PC-9 (cell line): ENCODE measurements around the gene USP11. TPM values are rescaled to one million over a fixed set of nuclear protein-coding genes. Genes with fewer than 3 reads are reported as not detected.

Source experiments
- BruUV-seq: library from RNA; stranded (reverse); fragments of 400-500 nt; replicated peaks from 2 replicates; lab custom pipeline; 2021; lab: Mats Ljungman, UMichigan
- CTCF ChIA-PET: fragments of 300-600 bp; sonication (Branson Sonifier 250); formaldehyde crosslinking; loops from one replicate; lab custom pipeline; 2022; ENCODE audit warnings: antibody characterized with exemption; lab: Charles Lee
- POLR2A ChIA-PET: fragments of 300-600 bp; sonication (Branson Sonifier 250); formaldehyde crosslinking; loops from one replicate; lab custom pipeline; 2022; ENCODE audit warnings: antibody characterized with exemption; ENCODE audit not compliant: unreplicated experiment; lab: Charles Lee
- DNase-seq, 2 experiments: peaks; one replicate each; pipeline versions ENCODE4 v3.0.0 to v3.0.0-alpha.2; 2015 to 2022; ENCODE audit warnings: mixed read lengths in 1 of 2
- H2AFZ ChIP-seq: fragments of 200-600 bp; sonication (generic); 2 replicates; pipeline ENCODE4 v1.8.1; 2017; ENCODE audit warnings: antibody characterized with exemption
- H3F3A ChIP-seq: fragments of 200-600 bp; sonication (generic); 2 replicates; pipeline ENCODE4 v1.8.1; 2017; ENCODE audit warnings: antibody characterized with exemption, mild to moderate bottlenecking, low read depth; ENCODE audit not compliant: insufficient read depth
- H3K27ac ChIP-seq: fragments of 200-600 bp; sonication (generic); 2 replicates; pipeline ENCODE4 v1.6.1; 2016; ENCODE audit warnings: mixed run types
- H3K27me3 ChIP-seq: fragments of 200-600 bp; sonication (generic); 2 replicates; pipeline ENCODE4 v1.6.1; 2016; ENCODE audit warnings: low read depth, mixed run types; ENCODE audit not compliant: insufficient read depth
- H3K36me3 ChIP-seq: fragments of 200-600 bp; sonication (generic); 2 replicates; pipeline ENCODE4 v1.6.1; 2016; ENCODE audit warnings: low read depth, mixed run types
- H3K4me1 ChIP-seq: fragments of 200-600 bp; sonication (generic); replicated peaks from 2 replicates; pipeline ENCODE4 v1.6.1; 2016; ENCODE audit warnings: mixed run types; ENCODE audit not compliant: insufficient read depth
- H3K4me2 ChIP-seq: fragments of 200-600 bp; sonication (generic); 2 replicates; pipeline ENCODE4 v1.6.1; 2017; ENCODE audit warnings: mixed run types
- H3K4me3 ChIP-seq: fragments of 200-600 bp; sonication (generic); 2 replicates; pipeline ENCODE4 v1.6.1; 2016; ENCODE audit warnings: mixed run types
- H3K79me2 ChIP-seq: fragments of 200-600 bp; sonication (generic); 2 replicates; pipeline ENCODE4 v1.6.1; 2017; ENCODE audit warnings: low read depth, mixed run types
- H3K9me2 ChIP-seq: fragments of 200-600 bp; sonication (generic); 2 replicates; pipeline ENCODE4 v1.8.1; 2017; ENCODE audit warnings: mild to moderate bottlenecking; ENCODE audit not compliant: insufficient read depth
- H3K9me3 ChIP-seq: fragments of 200-600 bp; sonication (generic); 2 replicates; pipeline ENCODE4 v1.8.1; 2016; ENCODE audit warnings: low read depth; ENCODE audit not compliant: insufficient read depth
- H4K20me1 ChIP-seq: fragments of 200-600 bp; sonication (generic); 2 replicates; pipeline ENCODE4 v1.8.1; 2017; ENCODE audit not compliant: insufficient read depth
- EZH2 ChIP-seq: fragments of 200-600 bp; sonication (generic); IDR thresholded peaks from 2 replicates; pipeline ENCODE4 v1.8.0; 2017; ENCODE audit warnings: antibody characterized with exemption, low read depth
- intact Hi-C: fragments of 100-400 bp; cut with micrococcal nuclease; formaldehyde crosslinking; loops from one replicate; pipeline ENCODE4 v1.10.0; 2022; ENCODE audit not compliant: unreplicated experiment
- total RNA-seq: library from RNA; stranded (reverse); gene quantifications from 2 replicates; pipeline ENCODE4 v1.2.3, GENCODE V29; 2021
- TF ChIP-seq, protein P1 (sequence below): fragments of 200-600 bp; sonication (generic); conservative IDR thresholded peaks from 2 replicates; pipeline ENCODE4 v1.6.1; 2017; ENCODE audit warnings: mixed run types, antibody characterized with exemption, mild to moderate bottlenecking, moderate library complexity

The USP11 gene
- total RNA-seq, 1 experiment from 2014 or later: 25.3 TPM

DNA sequence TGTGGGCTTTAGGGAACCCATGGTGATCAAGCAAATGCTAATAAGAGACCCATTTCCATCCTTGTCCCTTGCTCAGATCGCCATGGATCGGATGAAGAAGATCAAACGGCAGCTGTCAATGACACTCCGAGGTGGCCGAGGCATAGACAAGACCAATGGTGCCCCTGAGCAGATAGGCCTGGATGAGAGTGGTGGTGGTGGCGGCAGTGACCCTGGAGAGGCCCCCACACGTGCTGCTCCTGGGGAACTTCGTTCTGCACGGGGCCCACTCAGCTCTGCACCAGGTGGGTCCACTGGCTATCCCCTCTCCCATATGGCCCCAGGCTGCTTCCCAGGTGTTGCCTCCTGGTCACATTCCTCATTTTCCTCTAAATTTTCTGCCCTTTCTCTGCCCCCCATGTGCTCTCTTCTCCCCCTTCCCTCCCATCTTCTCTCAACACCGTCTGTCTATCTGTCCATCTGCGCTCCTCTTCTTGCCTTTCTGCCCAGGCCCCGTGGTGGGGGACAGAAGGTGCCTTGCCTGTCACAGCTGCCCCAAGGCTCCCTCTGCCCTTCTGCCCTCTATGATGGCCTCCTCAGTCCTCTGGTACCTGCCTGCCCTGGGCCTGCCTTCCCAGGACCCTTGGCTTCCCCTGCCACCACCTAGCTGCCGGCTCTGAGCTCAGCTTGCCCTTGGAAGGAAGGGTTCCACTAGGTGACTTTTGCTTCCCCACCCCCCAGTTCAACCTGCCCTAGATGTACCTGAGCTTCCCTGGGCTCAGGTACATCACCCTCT is 9.1 kb upstream of the USP11 start:
- H3K4me2 ChIP-seq: no peak overlapping the region
- no peaks in the 10 kb centered on the region for H3F3A ChIP-seq
- no peaks in the 10 kb centered on the region for H3K4me1 ChIP-seq
- H3K4me3 ChIP-seq: no peak overlapping the region
- H2AFZ ChIP-seq: no peak overlapping the region
- ChIA-PET POLR2A (no interaction called here), CTCF (no interaction called here)
- no peak for DNase-seq
- H3K79me2 ChIP-seq: peaks cover 28% of the 10 kb centered on the region
- no peaks in the 10 kb centered on the region for H3K9me2 ChIP-seq
- peaks cover 4% of the 10 kb centered on the region for H4K20me1 ChIP-seq
- no peaks in the 10 kb centered on the region for H3K9me3 ChIP-seq
- H3K27ac ChIP-seq: no peak overlapping the region
- intact Hi-C loops: no loop called here
- TF ChIP-seq, protein P1, sequence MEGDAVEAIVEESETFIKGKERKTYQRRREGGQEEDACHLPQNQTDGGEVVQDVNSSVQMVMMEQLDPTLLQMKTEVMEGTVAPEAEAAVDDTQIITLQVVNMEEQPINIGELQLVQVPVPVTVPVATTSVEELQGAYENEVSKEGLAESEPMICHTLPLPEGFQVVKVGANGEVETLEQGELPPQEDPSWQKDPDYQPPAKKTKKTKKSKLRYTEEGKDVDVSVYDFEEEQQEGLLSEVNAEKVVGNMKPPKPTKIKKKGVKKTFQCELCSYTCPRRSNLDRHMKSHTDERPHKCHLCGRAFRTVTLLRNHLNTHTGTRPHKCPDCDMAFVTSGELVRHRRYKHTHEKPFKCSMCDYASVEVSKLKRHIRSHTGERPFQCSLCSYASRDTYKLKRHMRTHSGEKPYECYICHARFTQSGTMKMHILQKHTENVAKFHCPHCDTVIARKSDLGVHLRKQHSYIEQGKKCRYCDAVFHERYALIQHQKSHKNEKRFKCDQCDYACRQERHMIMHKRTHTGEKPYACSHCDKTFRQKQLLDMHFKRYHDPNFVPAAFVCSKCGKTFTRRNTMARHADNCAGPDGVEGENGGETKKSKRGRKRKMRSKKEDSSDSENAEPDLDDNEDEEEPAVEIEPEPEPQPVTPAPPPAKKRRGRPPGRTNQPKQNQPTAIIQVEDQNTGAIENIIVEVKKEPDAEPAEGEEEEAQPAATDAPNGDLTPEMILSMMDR: no peak
- no peak for TF ChIP-seq EZH2
- H3K36me3 ChIP-seq: no peaks in the 10 kb centered on the region
- H3K27me3 ChIP-seq: no peaks in the 10 kb centered on the region
- no TSS peak for BruUV-seq

DNA sequence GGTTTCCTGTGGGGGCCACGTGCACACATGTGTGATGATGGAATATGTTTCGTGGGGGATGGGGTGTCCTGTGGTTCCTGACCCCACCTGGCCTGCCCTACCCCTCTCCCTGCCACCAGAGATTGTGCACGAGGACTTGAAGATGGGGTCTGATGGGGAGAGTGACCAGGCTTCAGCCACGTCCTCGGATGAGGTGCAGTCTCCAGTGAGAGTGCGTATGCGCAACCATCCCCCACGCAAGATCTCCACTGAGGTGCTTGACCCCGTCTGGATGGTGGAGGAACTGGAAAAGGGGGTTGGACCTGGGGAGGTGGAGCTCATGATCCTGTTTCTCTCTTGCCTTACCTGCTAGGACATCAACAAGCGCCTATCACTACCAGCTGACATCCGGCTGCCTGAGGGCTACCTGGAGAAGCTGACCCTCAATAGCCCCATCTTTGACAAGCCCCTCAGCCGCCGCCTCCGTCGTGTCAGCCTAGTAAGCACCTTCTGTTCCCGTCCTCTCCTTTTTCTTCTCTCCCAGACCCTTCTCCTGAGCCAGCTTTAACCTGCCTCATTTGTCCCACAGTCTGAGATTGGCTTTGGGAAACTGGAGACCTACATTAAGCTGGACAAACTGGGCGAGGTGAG is 8.4 kb upstream of the USP11 start:
- no peak for DNase-seq
- peaks cover 4% of the 10 kb centered on the region for H4K20me1 ChIP-seq
- H3K4me3 ChIP-seq: no peak overlapping the region
- no peak for TF ChIP-seq EZH2
- TF ChIP-seq, protein P1: no peak
- H3K27ac ChIP-seq: no peak overlapping the region
- H3F3A ChIP-seq: no peaks in the 10 kb centered on the region
- peaks cover 23% of the 10 kb centered on the region for H3K79me2 ChIP-seq
- H3K9me2 ChIP-seq: no peaks in the 10 kb centered on the region
- H3K4me1 ChIP-seq: no peaks in the 10 kb centered on the region
- H2AFZ ChIP-seq: no peak overlapping the region
- no peak overlapping the region for H3K4me2 ChIP-seq
- H3K36me3 ChIP-seq: no peaks in the 10 kb centered on the region
- CTCF ChIA-PET: no interaction called here
- no peaks in the 10 kb centered on the region for H3K9me3 ChIP-seq
- POLR2A ChIA-PET: no interaction called here
- no peaks in the 10 kb centered on the region for H3K27me3 ChIP-seq
- BruUV-seq: no TSS peak
- intact Hi-C loops: no loop called here

DNA sequence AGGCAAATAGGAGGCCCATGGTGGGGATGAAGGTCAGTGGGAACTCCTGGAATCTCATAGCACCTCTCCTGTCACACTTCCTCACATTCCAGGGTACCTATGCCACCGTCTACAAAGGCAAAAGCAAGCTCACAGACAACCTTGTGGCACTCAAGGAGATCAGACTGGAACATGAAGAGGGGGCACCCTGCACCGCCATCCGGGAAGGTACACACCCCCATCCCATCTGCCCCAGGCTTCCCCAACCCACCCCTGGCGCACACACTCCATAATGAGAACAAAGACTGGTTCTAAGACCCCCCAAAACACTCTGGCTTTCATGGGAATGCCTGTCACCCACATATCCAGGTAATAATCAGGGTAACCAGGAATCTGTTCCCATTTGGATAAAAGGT is 7.9 kb upstream of the USP11 start:
- H2AFZ ChIP-seq: no peak overlapping the region
- H3K27me3 ChIP-seq: no peaks in the 10 kb centered on the region
- H4K20me1 ChIP-seq: peaks cover 3% of the 10 kb centered on the region
- H3K79me2 ChIP-seq: peaks cover 18% of the 10 kb centered on the region
- CTCF ChIA-PET: no interaction called here
- H3K4me1 ChIP-seq: no peaks in the 10 kb centered on the region
- no peaks in the 10 kb centered on the region for H3K9me3 ChIP-seq
- no peak for TF ChIP-seq EZH2
- TF ChIP-seq, protein P1: no peak
- no peak overlapping the region for H3K4me3 ChIP-seq
- H3K27ac ChIP-seq: no peak overlapping the region
- no TSS peak for BruUV-seq
- POLR2A ChIA-PET: no interaction called here
- no peaks in the 10 kb centered on the region for H3F3A ChIP-seq
- H3K4me2 ChIP-seq: no peak overlapping the region
- DNase-seq: no peak
- intact Hi-C loops: no loop called here
- no peaks in the 10 kb centered on the region for H3K9me2 ChIP-seq
- H3K36me3 ChIP-seq: no peaks in the 10 kb centered on the region
